GM21423 (cell line): Measurements from ENCODE around the gene ATXN1.
"Not testable (repeated sequence)": the region's sequence is repeated elsewhere in the genome, so short reads cannot be mapped to it uniquely, and the experiment has no call there.

ENCODE experiments used
- ATAC-seq: cut with Tn5 transposase; IDR thresholded peaks from one replicate; pipeline ENCODE4 v1.9.1; 2021; ENCODE audit warnings: mild to moderate bottlenecking, moderate library complexity; ENCODE audit not compliant: unreplicated experiment

ATXN1 gene

DNA sequence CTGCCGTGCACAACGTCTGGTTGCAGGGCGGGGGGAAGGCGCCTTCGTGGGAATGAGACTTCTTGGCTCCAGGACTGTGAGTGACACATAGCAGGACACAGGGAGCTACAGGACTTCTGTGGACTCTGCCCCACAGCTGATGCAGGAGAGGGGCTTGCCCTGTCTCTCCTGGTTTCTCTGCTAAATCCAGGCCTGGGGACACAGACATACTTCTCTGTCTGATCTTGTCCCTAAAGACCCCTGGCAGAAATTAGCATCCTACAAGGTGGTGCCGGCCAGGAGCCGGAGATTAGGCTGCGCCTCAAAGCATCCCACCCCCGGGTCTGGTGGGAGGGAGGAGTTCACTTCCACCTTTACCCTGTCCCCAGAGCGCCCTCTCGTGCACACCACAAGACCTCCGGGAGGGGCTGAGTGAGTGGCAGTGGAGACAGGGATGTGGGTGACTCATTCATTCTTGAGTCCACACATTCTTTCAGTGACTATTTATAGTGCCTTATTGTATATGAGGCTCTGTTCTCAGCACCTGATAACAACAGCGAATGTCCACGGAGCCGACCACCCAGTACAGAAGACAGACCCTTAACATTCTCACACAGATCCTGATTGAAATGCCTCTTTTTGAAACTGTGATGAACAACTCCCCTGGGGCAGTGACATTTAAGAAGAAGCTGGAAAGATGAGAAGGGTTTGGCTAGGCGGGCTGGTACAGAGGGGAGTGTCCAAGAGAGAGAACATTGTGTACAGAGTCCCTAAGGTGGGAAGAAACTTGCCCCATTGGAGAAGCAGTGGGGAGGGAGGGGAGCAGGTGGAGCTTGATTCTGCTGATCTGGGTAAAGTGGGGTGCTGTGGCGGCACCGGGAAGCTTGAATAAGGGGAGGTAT, 483.9 kb downstream of the ATXN1 start:
- ATAC-seq: no peak

DNA sequence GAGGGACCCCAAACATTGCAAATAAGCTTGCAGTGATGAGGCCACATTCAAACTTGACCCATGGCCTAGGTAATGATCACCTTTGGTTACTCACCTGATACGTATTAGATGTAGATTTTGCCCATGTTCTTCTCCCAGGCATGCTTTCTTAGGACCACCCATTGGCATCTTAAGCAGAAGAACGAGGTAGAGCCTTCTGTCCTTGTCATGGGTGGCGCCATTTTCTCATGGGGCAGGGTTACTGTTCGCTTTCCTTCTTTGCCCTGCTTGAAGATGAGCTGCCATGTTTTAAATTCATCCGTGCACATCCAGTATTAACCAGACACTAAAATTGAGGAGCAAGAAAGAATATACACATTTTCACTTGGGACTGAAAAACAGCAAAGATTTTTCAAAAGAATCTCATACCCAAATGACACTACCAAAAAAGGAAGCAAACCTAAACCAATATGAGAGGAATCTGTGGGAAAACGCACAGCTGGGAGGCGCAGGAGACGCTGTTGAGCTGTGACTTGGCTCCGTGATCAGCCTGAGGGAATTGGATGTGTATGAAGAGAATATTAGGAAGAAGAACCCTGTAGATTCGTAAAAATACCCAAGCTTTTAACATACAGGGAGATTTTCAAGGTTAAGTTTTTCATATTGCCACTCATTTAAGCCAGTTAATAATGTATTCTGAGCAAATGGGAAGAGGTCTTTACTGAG, 486.2 kb downstream of the ATXN1 start:
- no peak for ATAC-seq

DNA sequence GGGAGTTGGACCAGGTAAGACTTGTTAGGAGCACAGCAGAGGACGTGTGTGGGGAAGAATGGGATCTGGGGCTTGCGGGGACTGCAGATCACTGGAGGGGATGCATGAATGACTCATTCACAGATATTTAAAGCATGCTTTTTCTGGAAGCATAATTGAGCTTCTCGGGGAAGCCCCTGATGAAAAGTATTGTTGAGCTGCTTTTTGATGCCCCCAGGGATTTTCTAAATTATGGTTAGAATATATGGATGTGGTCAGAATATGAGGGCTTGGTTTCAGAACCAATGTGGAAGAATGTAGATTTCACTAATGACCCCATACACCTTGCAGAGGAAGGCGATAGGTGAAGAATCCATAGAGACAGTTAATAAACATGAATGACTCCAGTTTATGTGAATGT, 486.8 kb downstream of the ATXN1 start:
- ATAC-seq: no peak

DNA sequence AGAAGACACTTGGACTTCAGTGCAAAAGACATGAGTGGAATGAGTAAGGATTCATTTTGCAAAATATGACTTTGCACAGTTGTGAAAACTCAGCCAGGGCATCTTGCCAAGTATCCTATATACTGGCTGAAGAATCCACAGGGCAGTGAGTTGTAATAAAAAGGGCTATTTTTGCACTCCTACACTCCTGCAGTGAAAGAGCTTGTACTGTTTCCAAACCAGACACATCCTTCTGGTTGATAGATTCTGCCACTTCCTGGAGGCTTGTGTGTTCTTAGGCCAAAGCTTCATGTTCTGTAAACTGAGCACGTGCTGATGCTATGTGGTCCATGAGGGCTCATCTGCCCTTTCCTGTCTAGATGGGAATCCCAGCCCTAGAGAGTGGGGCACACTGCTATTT, 488.0 kb downstream of the ATXN1 start:
- no peak for ATAC-seq

DNA sequence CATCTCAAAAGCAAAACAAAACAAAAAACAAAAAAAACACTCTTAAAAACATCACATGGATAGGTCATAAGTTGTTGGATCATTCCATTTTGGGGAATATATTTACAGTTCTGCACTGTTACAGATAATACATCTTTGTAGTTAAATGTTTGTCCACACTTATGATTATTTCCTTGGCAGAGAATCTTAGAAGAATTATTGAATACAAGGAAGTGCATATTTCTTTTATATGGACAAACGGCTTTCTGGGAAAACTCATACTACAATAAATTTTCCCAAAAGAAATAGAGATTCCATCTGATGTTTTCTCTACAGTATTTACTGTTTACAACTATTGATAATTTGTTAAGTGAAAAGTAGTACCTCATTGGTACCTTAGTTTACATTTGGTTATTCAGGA, 489.1 kb downstream of the ATXN1 start:
- no peak for ATAC-seq

DNA sequence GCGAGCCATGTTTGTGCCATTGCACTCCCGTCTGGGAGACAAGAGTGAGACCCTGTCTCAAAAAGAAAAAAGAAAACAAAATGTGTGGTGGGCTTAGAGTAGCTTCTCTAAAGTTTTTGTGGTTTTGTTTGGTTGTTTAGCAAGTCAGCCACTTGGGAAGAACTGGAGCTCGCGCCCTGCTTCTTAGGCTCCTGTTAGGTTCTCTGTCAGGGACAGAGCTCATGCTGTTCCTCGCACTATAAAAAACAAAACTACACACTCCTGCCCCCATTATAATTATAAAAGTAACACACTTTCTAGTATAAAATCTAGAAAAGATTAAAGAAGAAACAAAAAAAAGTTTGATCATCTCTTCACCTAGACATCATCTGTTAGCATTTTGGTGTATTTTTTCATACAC, 489.8 kb downstream of the ATXN1 start:
- no peak for ATAC-seq

DNA sequence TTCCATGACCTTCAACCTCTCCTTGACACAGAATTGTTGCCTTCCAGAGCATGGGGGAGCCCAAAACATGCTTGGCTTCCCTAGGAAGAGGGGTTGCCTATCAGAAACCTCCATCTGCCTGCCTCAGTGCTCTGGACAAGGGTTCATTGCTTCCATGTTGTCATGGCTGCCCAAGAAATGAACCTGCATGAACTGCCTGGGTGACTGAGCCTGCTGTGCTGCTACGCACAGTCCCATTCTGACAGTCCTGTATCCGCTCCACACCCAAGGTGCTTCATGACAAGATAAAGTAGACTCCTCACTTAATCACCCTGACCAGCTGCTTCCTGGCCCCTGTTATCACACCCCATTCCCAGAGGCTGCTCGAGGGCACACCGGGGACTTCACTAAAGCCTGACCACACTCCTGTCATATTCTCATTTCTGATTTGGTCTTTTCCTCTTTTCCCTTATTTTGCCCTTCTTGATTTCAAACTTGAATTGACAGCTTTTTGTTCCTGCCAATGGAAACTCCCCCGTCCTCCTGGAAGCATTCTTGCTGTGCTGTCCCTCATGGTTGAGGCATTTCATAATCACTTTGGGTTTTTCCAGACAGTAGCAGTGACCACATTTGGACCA, 491.0 kb downstream of the ATXN1 start:
- ATAC-seq: no peak

DNA sequence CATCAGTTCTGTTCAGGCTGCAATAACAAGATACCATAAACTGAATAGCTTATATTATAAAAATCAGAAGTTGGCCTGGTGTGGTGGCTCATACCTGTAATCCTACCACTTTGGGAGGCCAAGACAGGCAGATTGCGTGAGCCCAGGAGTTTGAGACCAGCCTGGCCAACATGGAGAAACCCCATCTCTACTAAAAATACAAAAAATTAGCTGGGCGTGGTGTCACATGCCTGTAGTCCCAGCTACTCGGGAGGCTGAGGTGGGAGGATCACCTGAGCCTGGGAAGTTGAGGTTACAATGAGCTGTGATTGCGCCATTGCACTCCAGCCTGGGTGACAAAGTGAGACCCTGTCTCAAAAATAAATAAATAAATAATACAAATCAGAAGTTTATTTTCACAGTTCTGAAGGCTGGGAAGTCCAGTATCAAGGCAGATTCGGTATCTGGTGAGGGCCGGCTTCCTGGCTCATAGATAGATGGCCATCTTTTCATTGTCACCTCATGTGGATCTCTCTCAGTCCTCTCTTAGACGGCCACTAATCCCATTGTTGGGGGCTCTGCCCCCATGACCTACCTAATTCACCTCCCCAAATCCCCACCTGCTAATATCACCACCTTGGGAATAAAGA, 491.7 kb downstream of the ATXN1 start:
- not testable (repeated sequence) for ATAC-seq

DNA sequence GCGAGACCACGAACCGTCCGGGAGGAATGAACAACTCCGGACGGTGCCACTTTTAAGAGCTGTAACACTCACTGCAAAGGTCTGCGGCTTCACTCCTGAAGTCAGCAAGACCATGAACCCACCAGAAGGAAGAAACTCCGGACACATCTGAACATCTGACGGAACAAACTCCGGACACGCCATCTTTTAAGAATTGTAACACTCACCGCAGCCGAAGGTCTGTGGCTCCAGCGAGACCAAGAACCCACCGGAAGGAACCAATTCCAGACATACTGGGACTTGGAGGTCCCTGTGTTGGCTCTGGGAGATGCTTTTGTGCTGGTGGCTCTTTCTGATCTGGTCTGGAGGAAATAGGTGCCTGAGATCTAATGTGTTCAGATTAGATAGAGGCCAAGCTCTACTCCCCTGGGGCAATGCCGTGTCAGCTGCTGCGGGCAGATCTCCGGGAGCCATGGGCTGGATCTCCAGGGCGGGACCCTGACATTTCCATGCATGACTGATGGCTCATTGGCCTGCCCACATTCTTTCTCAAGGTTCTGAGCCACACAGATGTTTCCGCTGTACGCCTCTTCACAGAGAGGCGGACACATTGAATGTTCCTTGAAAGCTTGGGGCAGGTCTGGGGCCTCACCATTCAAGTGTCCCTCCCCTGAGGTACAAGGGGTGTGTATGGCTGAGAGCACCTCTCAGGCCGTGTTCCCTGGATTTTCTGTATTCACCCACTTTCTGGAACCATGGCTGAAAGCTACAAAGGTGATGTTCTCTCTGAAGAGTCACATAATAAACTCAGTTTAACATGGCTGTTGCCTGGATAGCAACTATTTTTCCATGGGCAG, 493.6 kb downstream of the ATXN1 start:
- no peak for ATAC-seq

DNA sequence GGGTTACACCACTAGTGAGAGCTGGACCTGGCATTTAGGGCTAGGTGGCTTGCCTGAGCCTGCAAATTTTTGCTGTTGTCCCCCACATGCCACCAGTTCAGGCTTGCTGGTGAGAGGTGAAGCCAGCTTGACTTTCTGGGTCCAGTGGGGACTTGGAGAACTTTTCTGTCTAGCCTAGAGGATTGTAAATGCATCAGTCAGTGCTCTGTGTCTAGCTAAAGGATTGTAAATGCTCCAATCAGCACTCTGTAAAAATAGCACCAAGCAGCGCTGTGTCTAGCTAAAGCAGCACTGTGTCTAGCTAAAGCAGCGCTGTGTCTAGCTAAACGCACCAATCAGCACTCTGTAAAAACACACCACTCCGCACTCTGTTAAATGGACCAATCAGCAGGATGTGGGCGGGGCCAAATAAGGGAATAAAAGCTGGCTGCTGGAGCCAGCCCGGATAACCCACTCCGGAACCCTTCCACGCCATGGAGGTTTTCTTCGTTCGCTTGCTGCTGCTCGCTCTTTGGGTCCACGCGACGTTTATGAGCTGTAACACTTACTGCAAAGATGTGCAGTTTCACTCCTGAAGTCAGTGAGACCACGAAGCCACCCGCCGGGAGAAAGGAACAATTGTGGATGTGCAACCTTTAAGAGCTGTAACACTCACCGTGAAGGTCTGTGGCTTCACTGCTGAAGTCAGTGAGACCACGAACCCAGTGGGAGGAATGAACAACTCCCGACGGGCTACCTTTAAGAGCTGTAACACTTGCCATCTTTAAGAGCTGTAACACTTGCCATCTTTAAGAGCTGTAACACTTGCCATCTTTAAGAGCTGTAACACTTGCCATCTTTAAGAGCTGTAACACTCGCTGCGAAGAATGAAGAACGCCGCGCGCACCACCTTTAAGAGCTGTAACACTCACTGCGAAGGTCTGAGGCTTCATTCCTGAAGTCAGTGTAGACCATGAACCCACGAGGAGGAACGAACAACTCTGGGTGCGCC, 495.6 kb downstream of the ATXN1 start:
- no peak for ATAC-seq

DNA sequence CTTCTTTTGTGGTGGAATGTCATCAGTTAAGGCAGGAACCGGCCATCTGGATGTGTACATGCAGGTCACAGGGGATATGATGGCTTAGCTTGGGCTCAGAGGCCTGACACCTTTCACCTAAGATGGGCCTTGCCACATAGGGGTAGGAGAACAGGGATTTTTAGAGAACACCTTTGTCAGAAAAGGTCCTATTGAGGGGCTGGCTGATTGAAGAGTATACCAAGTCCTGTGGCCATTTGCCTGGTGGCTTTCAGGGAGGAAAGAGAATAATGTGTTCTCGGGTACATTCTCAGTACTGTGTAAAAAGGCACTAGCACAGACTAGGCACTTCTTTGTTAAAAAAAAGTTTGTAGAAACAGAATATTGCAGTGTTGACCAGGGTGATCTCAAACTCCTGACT, 496.5 kb downstream of the ATXN1 start:
- ATAC-seq: no peak

DNA sequence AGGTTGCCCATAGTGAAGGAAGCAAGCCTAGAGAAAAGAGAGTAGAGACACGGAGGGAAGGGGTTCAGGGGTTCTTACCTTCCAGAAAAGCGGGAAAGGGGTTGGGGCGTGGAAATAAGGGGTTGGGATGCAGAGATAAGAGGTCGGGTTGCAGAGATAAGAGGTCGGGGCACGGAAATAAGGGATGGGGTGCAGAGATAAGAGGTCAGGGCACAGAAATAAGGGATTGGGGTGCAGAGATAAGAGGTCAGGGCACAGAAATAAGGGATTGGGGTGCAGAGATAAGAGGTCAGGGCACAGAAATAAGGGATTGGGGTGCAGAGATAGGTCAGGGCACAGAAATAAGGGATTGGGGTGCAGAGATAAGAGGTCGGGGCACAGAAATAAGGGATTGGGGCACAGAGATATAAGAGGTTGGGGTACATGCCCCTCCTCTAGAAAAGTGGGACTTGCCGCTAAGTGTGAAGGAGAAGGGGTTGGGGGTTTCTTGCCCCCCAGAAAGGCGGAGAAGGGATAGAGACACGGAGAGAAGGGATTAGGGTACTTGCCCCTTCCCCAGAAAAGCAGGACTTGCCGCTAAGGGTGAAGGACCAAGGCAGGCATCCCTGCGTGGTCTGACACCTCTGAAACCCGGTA, 497.7 kb downstream of the ATXN1 start:
- ATAC-seq: not testable (repeated sequence)

DNA sequence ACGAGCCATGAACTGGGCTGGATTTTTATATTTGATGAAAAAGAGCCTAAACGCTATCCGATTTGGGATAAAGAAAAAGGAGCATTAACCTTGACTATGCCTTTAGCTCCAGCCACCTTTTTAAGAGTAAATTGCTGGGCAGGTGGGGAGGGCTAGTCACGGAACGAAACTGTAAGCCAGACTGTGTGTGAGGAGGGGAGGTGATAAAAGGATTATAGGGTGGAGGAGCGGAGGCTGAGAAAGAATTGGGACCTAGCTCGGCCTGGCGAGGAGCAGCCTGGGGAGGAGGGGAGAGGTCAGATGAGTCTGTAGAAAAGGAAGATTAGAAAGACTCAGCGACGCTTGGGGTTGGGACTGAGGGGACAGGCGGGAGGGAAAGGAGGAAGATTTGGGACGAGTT, 498.5 kb downstream of the ATXN1 start:
- not testable (repeated sequence) for ATAC-seq

DNA sequence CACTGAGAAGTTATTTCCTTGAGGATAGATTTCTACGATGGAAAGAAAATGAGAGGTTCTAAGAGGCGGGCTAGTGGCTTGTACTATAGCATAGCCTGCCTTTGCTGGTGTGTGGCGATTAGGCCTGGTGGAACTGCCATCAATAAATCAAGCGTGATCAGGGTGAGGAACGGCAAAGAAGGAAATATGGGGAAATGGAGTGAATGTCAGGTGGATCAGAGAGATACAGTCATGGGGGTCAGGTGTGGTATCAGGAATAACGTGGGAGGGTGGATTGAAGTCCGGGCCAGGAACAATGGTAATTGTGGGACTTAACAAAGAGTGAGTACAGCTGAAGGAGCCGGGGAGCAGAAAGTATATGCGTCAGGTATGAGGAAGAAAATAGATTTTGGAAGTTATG, 500.7 kb downstream of the ATXN1 start:
- ATAC-seq: not testable (repeated sequence)

DNA sequence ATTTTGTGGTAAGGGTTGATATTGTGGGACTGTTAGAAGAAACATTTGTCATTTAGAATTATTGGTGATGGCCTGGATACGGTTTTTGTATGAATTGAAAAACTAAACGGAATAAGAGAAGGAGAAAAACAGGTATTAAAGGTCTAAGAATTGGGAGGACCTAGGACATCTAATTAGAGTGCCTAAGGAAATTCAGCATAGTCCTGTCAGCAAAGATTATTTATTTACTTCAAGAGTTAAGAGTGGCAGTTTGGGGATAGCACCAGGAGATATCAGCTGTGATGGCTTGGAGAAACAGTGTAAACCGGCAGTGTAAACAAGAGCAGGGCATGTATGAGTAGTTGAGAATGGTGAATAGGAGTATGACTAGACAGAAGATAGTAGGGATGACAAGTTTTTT, 501.7 kb downstream of the ATXN1 start:
- ATAC-seq: not testable (repeated sequence)

DNA sequence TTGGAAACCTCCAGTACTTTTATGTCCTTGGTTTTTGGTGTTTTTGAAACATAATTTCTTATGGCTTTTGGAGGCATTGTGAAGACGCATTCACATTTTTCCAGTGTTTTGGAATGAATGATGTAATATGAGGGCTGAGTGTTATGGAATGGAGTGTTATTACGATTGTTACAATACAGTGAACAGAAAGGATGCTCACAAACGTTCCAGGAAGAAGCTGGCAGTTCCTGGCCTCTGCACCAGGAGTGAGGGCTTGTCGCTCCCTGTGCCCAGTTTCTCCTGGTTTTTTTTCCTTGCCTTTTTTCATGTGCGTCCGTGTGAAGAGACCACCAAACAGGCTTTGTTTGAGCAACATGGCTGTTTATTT, 502.6 kb downstream of the ATXN1 start:
- ATAC-seq: no peak

DNA sequence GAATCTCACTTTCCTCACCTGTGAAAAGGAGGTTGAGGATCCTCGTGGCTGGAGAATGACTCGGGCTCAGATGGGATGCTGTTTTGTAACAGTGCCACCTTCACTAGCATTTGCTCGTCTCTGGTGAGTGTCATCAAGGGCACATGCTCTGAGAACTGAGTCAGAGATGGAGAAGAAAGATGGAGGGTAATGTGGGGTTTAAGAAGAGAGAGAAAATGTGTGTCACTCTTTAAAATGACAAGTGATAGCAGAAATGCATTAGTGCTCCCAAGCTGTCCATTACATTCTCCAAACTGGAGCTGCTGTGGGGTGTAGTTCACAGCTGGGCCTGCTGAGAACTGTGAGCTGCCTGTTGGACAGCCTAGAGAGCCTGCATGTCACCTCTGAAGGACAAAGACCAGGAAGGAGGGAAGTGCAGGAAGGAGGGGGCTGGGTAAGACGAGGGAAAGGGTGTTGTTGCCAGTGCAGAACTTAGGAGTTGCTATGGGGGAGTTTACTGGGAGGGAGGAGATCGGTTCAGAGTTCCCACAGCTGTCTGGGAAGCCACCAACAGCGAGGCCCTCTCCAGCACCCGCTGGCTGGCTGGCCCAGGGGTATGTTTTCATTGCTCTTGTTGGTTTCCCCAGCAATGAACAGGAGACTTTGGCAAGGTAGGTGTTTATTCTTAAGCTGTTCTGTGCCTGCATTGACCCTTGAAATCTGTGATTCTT, 503.1 kb downstream of the ATXN1 start:
- no peak for ATAC-seq

DNA sequence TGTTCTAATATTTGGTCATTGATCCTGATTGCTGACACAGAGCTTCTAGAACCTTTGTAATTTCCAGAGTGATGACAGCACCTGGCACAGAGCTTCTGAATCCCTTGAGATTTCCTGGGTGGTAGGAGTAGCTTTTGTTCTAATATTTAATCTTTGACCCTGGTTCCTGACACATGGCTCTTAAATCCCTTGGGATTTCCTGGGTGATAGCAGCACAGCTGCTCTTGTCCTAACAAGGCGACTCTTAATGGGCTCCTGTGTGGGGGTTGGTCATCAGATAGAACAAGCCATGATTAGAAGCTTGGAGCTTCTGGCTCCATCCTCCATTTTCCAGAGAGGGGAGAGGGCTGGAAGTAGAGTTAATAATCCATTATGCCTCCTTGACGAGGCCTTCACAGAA, 504.5 kb downstream of the ATXN1 start:
- ATAC-seq: no peak
